Stimulated activated CD4-positive, alpha-beta T cell treated with anti-CD3 and anti-CD28 coated beads, TNF-alpha, amount 100 ng/mL, for 24 hours (primary cell): ENCODE measurements around the gene BCKDK.

Source experiments
- DNase-seq, 3 experiments: peaks; one replicate each; pipeline ENCODE4 v3.0.0-alpha.2; 2020; ENCODE audit warnings: low read depth in 3 of 3

Gene BCKDK

DNA sequence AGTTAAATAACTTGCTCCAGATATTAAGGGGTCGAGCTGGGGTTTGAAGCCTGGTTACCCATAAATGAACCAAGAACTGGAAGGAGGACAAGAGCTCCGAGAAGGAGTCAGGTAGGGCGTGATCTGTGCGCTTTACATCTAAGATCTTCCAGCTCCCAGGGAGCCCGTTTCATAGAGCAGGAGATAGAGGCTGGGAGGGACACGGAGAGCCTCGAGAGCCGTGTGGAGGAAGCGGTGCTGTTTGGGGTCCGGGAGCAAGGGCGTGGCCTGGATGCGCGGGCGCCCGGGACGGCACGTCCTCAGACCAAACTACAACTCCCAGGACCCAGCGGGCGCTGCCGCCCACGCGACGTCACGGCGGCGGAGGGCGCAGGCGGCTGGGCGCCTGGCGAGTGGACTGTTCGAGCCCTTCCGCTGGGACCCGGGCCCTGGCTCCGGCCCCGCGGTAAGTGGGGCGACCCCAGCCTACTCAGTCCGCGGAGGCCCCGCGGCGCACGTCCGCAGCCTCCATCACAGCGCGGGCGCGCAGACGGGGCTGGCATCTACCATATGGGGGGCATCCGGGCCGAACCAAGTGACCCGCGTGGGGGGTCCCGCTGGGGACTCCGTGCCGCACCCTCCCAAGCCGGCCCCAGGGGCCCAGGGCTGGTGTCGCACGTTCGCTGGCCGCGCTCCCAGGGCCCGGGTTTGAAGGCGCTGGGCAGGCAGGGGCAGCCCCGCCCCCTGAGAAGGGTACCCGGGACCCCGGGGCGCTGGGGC is at the start of gene BCKDK:
BCKDK (plus strand) TSS at position 352 of the 759 bp plus-strand sequence. CDS start 838 bp downstream, outside the sequence.
- peak; percentile 57 to 83 (median 63) for DNase-seq

- DNase-seq, result no peak
These were observed 46.9 kb upstream of the BCKDK start for GRCh38 chr16:31061126-31061812.

GRCh38 chr16:31061813-31062440 is 46.3 kb upstream of the BCKDK start:
- no peak for DNase-seq

GRCh38 chr16:31063495-31063842 is 44.7 kb upstream of the BCKDK start:
- DNase-seq, result no peak

DNA sequence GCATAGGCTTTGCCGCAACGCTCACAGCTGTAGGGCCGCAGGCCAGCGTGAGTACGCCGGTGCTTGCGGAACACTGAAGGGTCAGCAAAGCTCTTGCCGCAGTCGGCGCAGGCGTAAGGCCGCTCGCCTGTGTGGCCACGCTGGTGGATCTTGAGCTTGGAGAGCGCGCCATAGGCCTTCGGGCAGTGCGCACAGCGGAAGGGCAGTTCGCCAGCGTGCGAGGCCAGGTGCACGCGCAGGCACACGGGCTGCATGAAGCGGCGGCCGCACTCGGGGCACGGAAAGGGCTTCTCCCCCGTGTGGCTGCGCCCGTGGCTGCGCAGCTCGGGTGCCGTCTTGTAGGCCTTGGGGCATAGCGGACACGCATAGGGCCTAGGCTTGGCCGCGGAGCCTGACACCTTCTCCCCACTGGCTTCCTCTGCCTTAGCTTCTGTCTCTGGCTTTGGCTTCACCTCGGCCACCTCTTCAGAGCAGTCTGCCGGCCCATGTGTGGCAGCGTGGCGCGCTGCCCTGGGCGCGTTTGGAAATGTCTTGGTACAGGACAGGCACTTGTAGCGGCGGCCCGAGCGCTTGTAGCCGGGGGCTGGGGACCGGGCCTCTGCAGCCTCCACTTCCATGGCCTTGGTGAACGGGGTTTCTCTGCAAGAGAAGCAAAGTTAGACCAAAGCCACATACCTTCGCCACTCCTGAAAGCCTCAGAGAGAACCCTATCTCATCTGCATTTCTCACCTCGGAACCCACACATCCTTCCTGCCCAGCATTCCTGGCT is 44.2 kb upstream of the BCKDK start:
- no peak for DNase-seq

- no peak for DNase-seq
These were observed 43.2 kb upstream of the BCKDK start for GRCh38 chr16:31064882-31065461.

DNA sequence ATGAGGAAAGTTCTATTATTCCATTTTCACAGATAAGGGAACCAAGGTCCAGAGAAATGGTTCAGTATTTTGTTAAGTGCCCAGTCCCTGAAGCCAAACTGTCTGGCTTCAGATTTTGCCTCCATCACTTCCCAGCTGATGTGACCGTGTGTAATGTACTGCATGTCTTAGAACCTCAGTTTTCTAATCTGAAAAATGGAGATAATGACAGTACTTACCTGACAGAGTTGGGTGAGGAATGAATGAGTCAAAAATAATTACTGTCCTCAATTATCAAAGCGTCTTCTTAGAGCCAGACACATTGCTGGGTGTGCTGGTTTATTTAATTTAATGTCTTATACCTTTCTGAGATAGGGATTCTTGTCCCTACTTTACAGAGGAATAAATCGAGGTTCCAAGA is 40.8 kb upstream of the BCKDK start:
- DNase-seq, result no peak

DNA sequence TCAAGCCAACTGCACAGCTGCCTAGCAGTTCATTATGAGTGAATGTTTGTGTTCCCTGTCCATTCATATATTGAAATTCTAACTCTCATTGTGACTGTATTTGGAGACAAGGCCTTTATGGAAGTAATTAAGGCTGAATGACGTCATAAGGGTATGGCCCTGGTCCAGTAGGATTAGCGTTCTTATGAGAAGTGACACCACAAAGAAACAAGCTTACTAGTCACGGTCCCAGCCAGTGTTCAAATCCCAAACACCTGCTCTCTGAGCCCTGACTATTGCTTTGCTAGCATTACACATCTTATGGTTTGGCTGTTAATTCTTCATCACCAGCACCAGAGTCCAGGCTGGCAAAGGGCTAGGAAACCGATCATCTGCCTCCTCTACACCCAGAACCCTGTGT is 36.3 kb upstream of the BCKDK start:
- no peak for DNase-seq

GRCh38 chr16:31072540-31073141 is 35.5 kb upstream of the BCKDK start:
- peak in 1 of 3 experiments; percentile 30 for DNase-seq

GRCh38 chr16:31073142-31073969 is 34.8 kb upstream of the BCKDK start:
- peak; percentile 77 to 91 (median 78) for DNase-seq

GRCh38 chr16:31073970-31074813 is 34.0 kb upstream of the BCKDK start, which contains the start of the genes ZNF646 and ZNF668:
Gene ZNF646, plus strand, starts transcription at chr16:31074422. Its CDS starts 1,903 bp downstream, at chr16:31076325.
Gene ZNF668, minus strand, starts transcription at chr16:31074240. Its CDS starts 9,781 bp downstream, at chr16:31064459.
- peak; percentile 93 to 99 (median 98) for DNase-seq

GRCh38 chr16:31074814-31075183 is 33.4 kb upstream of the BCKDK start:
- no peak for DNase-seq

GRCh38 chr16:31076319-31076718 is 31.9 kb upstream of the BCKDK start:
- no peak for DNase-seq

- DNase-seq, result no peak
These were observed 31.2 kb upstream of the BCKDK start for GRCh38 chr16:31077024-31077423.

DNA sequence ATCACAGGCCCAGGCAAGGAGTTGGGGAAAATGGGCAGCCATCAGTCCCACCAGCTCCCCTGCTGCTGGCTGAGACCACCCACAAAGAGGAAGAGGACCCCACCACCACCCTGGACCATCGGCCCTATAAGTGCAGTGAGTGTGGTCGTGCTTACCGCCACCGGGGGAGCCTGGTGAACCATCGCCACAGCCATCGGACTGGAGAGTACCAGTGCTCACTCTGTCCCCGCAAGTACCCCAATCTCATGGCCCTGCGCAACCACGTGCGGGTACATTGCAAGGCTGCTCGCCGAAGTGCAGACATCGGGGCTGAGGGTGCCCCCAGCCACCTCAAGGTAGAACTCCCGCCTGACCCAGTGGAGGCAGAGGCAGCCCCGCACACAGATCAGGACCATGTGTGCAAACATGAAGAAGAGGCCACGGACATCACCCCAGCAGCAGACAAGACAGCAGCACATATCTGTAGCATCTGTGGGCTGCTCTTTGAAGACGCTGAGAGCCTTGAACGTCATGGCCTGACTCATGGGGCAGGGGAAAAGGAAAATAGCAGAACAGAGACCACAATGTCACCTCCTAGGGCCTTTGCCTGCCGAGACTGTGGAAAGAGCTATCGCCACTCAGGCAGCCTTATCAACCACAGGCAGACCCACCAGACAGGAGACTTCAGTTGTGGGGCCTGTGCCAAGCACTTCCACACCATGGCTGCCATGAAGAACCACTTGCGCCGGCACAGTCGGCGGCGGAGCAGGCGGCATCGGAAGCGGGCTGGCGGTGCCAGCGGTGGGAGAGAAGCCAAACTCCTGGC is 30.4 kb upstream of the BCKDK start:
- DNase-seq, result no peak

DNA sequence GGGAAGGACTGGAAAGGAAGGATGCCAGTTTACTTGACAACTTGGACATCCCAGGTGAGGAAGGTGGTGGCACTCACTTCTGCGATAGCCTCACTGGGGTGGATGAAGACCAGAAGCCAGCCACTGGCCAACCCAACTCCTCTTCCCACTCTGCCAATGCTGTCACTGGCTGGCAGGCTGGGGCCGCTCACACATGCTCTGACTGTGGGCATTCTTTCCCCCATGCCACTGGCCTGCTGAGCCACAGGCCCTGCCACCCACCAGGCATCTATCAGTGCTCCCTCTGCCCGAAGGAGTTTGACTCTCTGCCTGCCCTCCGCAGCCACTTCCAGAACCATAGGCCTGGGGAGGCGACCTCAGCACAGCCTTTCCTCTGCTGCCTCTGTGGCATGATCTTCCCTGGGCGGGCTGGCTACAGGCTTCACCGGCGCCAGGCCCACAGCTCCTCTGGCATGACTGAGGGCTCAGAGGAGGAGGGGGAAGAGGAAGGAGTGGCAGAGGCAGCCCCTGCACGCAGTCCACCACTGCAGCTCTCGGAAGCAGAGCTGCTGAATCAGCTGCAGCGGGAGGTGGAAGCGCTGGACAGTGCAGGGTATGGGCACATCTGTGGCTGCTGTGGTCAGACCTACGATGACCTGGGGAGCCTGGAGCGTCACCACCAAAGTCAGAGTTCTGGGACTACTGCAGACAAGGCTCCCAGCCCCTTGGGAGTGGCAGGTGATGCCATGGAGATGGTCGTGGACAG is 29.4 kb upstream of the BCKDK start:
- DNase-seq, result no peak

GRCh38 chr16:31079342-31079944 is 28.7 kb upstream of the BCKDK start:
- no peak for DNase-seq
